K562 (cell line): ENCODE results near the gene DMXL1. TPM values are rescaled to one million over a fixed set of nuclear protein-coding genes. Genes with fewer than 3 reads are reported as not detected.
A peak's percentile ranks its signal among the peaks of the same experiment; 100 is the strongest.

Source experiments
- C11orf30 ChIP-seq: fragments of 450-650 bp; IDR thresholded peaks from 2 replicates; pipeline ENCODE4 v1.6.1; 2016; ENCODE audit warnings: low read depth, mild to moderate bottlenecking
- CBFA2T2 ChIP-seq: fragments of 450-650 bp; conservative IDR thresholded peaks from 2 replicates; pipeline ENCODE4 v1.6.1; 2017; ENCODE audit warnings: mild to moderate bottlenecking
- EHMT2 ChIP-seq: fragments of 450-650 bp; IDR thresholded peaks from 2 replicates; pipeline ENCODE4 v1.6.1; 2018; ENCODE audit warnings: antibody characterized with exemption
- EP300 ChIP-seq: IDR thresholded peaks from 2 replicates; pipeline ENCODE4 v1.6.1; 2012; ENCODE audit warnings: low read length, improper control_type of control experiment
- EP400 ChIP-seq: fragments of 450-650 bp; IDR thresholded peaks from 2 replicates; pipeline ENCODE4 v1.6.1; 2017; ENCODE audit warnings: antibody characterized with exemption, mild to moderate bottlenecking, moderate library complexity
- FOXA1 ChIP-seq: fragments of 450-650 bp; IDR thresholded peaks from 2 replicates; pipeline ENCODE4 v1.6.1; 2016; ENCODE audit warnings: mild to moderate bottlenecking, borderline replicate concordance
- GATAD2B ChIP-seq: fragments of 450-650 bp; IDR thresholded peaks from 2 replicates; pipeline ENCODE4 v1.6.1; 2017; ENCODE audit warnings: mild to moderate bottlenecking, borderline replicate concordance
- KLF16 ChIP-seq: IDR thresholded peaks from 2 replicates; pipeline ENCODE4 v1.6.1; 2016; ENCODE audit warnings: antibody characterized with exemption
- MAFG ChIP-seq: fragments of 450-650 bp; conservative IDR thresholded peaks from 2 replicates; pipeline ENCODE4 v1.6.1; 2016; ENCODE audit warnings: missing genetic modification characterization, missing compliant biosample characterization
- MEF2A ChIP-seq: IDR thresholded peaks from 2 replicates; pipeline ENCODE4 v1.6.1; 2011; ENCODE audit warnings: low read depth, mild to moderate bottlenecking, low read length, moderate library complexity; ENCODE audit not compliant: control insufficient read depth
- PHF20 ChIP-seq: fragments of 450-650 bp; IDR thresholded peaks from 2 replicates; pipeline ENCODE4 v1.6.1; 2018; ENCODE audit not compliant: partially characterized antibody
- SOX6 ChIP-seq: fragments of 450-650 bp; IDR thresholded peaks from 2 replicates; pipeline ENCODE4 v1.6.1; 2014; ENCODE audit warnings: mild to moderate bottlenecking
- SRSF7 ChIP-seq: fragments of 200-400 bp; formaldehyde crosslinking; optimal IDR thresholded peaks from 2 replicates; pipeline ENCODE3; 2017; ENCODE audit warnings: mild to moderate bottlenecking, low read depth, low read length
- SRSF9 ChIP-seq: fragments of 200-400 bp; formaldehyde crosslinking; IDR thresholded peaks from 2 replicates; pipeline ENCODE4 v1.6.1; 2017; ENCODE audit warnings: low read depth, low read length, borderline replicate concordance
- ZNF316 ChIP-seq: fragments of 450-650 bp; IDR thresholded peaks from 2 replicates; pipeline ENCODE4 v1.6.1; 2016
- ZNF766 ChIP-seq: fragments of 200-800 bp; sonication (Bioruptor generic); conservative IDR thresholded peaks from 2 replicates; pipeline ENCODE4 v1.6.1; 2016; ENCODE audit warnings: missing genetic modification characterization, missing compliant biosample characterization
- polyA plus RNA-seq, 8 experiments: library from polyadenylated mRNA; depleted of rRNA in 4 of 8; stranded (reverse) in 5 of 8; unstranded in 3 of 8; fragments of >200 nt; fragmentation: Nextera tagmentation in 2 of 8; fragmentation: Illumina TruSeq in 1 of 8; extraction: Ambion mirVana in 2 of 8; extraction: Trizol in 1 of 8; gene quantifications; 2 replicates each; pipeline versions ENCODE4 v1.2.1 to v1.2.3, GENCODE V29; 2011 to 2014; ENCODE audit warnings: inconsistent platforms in 1 of 8, missing spikeins in 1 of 8
- total RNA-seq, 7 experiments: library from RNA; depleted of rRNA in 6 of 7; stranded (reverse); fragments of >200 nt in 6 of 7; fragmentation: Illumina TruSeq in 2 of 7; extraction: Trizol in 2 of 7; gene quantifications; 2 replicates each; pipeline versions ENCODE4 v1.2.1 to v1.2.3, GENCODE V29; 2011 to 2021; ENCODE audit warnings: low replicate concordance in 1 of 7
- TF ChIP-seq, protein P1 (sequence below): fragments of 450-650 bp; IDR thresholded peaks from 2 replicates; pipeline ENCODE4 v1.6.1; 2017; ENCODE audit warnings: antibody characterized with exemption, mild to moderate bottlenecking
- TF ChIP-seq, protein P2 (sequence below): sonication (generic); formaldehyde crosslinking; IDR thresholded peaks from 2 replicates; pipeline ENCODE4 v1.8.0; 2022; ENCODE audit warnings: mild to moderate bottlenecking, missing genetic modification reagents, borderline replicate concordance
- TF ChIP-seq, protein P3 (sequence below): fragments of 250-450 bp; sonication (Bioruptor Pico); IDR thresholded peaks from 2 replicates; pipeline ENCODE4 v1.5.1; 2021; ENCODE audit warnings: mild to moderate bottlenecking
- TF ChIP-seq, protein P4 (sequence below), 2 experiments: fragments of 450-650 bp; conservative IDR thresholded peaks; 2 replicates each; pipeline ENCODE4 v1.6.1; 2017; ENCODE audit warnings: mild to moderate bottlenecking in 2 of 2, moderate library complexity in 2 of 2

Gene DMXL1
- total and polyA plus RNA-seq, 9 of the 15 experiments (the other 6 are each of a cell fraction or from before 2014, with no cell fraction given) = 8.3 to 40.3 (median 30.6) TPM

DNA sequence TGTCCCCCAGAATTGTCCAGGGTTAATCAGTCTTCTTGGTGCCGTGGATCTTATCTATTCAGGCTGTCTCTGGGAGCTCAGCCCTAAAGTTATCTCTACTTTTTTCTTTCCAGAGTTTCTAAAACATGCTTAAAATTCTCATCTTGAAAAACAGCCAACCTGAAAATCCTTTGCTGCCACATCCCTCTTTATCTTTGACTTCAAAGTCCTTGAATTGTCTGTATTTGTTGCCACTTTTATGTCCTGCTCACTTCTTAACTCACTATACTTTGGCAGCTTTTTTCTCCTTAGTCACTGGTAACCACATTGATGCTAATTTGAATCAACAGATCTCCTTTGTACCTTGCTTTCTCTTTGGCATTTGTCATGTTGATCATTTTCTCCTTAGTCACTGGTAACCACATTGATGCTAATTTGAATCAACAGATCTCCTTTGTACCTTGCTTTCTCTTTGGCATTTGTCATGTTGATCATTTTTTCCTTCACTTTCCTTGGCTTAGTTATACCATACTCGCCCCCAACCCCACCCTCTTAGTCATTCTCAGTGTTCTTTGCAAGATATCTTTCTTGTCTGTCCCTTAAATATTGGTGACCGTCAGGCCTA lies 8.5 kb downstream of the DMXL1 start (continued):
- TF ChIP-seq, protein P1, sequence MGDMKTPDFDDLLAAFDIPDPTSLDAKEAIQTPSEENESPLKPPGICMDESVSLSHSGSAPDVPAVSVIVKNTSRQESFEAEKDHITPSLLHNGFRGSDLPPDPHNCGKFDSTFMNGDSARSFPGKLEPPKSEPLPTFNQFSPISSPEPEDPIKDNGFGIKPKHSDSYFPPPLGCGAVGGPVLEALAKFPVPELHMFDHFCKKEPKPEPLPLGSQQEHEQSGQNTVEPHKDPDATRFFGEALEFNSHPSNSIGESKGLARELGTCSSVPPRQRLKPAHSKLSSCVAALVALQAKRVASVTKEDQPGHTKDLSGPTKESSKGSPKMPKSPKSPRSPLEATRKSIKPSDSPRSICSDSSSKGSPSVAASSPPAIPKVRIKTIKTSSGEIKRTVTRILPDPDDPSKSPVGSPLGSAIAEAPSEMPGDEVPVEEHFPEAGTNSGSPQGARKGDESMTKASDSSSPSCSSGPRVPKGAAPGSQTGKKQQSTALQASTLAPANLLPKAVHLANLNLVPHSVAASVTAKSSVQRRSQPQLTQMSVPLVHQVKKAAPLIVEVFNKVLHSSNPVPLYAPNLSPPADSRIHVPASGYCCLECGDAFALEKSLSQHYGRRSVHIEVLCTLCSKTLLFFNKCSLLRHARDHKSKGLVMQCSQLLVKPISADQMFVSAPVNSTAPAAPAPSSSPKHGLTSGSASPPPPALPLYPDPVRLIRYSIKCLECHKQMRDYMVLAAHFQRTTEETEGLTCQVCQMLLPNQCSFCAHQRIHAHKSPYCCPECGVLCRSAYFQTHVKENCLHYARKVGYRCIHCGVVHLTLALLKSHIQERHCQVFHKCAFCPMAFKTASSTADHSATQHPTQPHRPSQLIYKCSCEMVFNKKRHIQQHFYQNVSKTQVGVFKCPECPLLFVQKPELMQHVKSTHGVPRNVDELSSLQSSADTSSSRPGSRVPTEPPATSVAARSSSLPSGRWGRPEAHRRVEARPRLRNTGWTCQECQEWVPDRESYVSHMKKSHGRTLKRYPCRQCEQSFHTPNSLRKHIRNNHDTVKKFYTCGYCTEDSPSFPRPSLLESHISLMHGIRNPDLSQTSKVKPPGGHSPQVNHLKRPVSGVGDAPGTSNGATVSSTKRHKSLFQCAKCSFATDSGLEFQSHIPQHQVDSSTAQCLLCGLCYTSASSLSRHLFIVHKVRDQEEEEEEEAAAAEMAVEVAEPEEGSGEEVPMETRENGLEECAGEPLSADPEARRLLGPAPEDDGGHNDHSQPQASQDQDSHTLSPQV = 0 out of 2 replicates have a peak, but pooled peaks have one; percentile 34
- 0 out of 2 replicates have a peak, but pooled peaks have one; percentile 37 for TF ChIP-seq GATAD2B
- TF ChIP-seq CBFA2T2 = peak; percentile 34
- no peak for TF ChIP-seq SRSF7
- peak; percentile 49; the same call in 1 of the 2 replicates for TF ChIP-seq EHMT2
- TF ChIP-seq, protein P2, sequence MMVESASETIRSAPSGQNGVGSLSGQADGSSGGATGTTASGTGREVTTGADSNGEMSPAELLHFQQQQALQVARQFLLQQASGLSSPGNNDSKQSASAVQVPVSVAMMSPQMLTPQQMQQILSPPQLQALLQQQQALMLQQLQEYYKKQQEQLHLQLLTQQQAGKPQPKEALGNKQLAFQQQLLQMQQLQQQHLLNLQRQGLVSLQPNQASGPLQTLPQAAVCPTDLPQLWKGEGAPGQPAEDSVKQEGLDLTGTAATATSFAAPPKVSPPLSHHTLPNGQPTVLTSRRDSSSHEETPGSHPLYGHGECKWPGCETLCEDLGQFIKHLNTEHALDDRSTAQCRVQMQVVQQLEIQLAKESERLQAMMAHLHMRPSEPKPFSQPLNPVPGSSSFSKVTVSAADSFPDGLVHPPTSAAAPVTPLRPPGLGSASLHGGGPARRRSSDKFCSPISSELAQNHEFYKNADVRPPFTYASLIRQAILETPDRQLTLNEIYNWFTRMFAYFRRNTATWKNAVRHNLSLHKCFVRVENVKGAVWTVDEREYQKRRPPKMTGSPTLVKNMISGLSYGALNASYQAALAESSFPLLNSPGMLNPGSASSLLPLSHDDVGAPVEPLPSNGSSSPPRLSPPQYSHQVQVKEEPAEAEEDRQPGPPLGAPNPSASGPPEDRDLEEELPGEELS (CRISPR knock-in tag) = no peak
- peak; percentile 32; the same call in 1 of the 2 replicates for TF ChIP-seq EP300
- TF ChIP-seq MEF2A = no peak
- peak; percentile 73 for TF ChIP-seq ZNF316
- no peak for TF ChIP-seq KLF16
- TF ChIP-seq SRSF9 = no peak
- TF ChIP-seq FOXA1 = no peak
- TF ChIP-seq ZNF766 = no peak
- TF ChIP-seq C11orf30 = peak; percentile 73
- peak; percentile 60 for TF ChIP-seq MAFG (tag)
- TF ChIP-seq EP400 = peak; percentile 24; the same call in 1 of the 2 replicates
- TF ChIP-seq, protein P3, sequence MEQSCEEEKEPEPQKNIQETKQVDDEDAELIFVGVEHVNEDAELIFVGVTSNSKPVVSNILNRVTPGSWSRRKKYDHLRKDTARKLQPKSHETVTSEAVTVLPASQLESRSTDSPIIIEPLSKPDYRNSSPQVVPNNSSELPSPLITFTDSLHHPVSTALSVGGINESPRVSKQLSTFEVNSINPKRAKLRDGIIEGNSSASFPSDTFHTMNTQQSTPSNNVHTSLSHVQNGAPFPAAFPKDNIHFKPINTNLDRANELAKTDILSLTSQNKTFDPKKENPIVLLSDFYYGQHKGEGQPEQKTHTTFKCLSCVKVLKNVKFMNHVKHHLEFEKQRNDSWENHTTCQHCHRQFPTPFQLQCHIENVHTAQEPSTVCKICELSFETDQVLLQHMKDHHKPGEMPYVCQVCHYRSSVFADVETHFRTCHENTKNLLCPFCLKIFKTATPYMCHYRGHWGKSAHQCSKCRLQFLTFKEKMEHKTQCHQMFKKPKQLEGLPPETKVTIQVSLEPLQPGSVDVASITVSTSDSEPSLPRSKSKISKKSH (CRISPR knock-in tag) = no peak
- no peak for TF ChIP-seq PHF20
- peak; percentile 34; the same call in 1 of the 2 replicates for TF ChIP-seq SOX6
- TF ChIP-seq, protein P4, sequence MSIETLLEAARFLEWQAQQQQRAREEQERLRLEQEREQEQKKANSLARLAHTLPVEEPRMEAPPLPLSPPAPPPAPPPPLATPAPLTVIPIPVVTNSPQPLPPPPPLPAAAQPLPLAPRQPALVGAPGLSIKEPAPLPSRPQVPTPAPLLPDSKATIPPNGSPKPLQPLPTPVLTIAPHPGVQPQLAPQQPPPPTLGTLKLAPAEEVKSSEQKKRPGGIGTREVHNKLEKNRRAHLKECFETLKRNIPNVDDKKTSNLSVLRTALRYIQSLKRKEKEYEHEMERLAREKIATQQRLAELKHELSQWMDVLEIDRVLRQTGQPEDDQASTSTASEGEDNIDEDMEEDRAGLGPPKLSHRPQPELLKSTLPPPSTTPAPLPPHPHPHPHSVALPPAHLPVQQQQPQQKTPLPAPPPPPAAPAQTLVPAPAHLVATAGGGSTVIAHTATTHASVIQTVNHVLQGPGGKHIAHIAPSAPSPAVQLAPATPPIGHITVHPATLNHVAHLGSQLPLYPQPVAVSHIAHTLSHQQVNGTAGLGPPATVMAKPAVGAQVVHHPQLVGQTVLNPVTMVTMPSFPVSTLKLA (conservative IDR thresholded peaks at IDR 0.05) = peak in 1 of 2 experiments; percentile 46; a peak in 1 of 4 replicates
